HG02870 (cell line): ENCODE results near the gene GCLC.
"Not testable (repeated sequence)": the region's sequence is repeated elsewhere in the genome, so short reads cannot be mapped to it uniquely, and the experiment has no call there.

Experiments
- ATAC-seq: cut with Tn5 transposase; IDR thresholded peaks from one replicate; pipeline ENCODE4 v1.9.1; 2021; ENCODE audit warnings: mild to moderate bottlenecking, moderate library complexity; ENCODE audit not compliant: unreplicated experiment

The GCLC gene

GRCh38 chr6:53544470-53545308 is at the start of gene GCLC:
TSS of gene GCLC (minus strand) at chr6:53545101. CDS start at chr6:53544645, 456 bp downstream.
- ATAC-seq, result peak; percentile 53

DNA sequence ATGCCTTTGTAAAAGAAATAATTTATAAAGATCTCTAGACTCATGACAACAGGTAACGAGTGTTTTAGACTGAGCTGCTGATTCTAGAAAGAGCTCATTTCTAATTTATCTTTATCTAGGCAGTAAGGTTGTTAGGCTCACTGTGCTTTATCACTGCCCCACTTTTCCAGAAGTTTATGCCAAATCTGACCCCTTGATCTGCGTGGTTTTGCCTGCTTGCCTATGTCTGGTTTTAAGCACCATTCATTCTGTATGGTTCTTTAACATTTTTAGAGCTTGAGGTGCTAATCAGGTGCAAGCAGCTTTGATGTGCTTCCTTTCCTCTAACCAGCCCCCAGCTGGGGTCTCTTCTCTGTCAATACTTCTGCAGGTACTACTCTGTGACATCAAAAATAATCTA is 49.7 kb upstream of the GCLC start:
- no peak for ATAC-seq

- ATAC-seq, result no peak
Measured at GRCh38 chr6:53593001-53593488, 48.1 kb upstream of the GCLC start.

- no peak for ATAC-seq
Measured at GRCh38 chr6:53591873-53592272, 47.0 kb upstream of the GCLC start.

DNA sequence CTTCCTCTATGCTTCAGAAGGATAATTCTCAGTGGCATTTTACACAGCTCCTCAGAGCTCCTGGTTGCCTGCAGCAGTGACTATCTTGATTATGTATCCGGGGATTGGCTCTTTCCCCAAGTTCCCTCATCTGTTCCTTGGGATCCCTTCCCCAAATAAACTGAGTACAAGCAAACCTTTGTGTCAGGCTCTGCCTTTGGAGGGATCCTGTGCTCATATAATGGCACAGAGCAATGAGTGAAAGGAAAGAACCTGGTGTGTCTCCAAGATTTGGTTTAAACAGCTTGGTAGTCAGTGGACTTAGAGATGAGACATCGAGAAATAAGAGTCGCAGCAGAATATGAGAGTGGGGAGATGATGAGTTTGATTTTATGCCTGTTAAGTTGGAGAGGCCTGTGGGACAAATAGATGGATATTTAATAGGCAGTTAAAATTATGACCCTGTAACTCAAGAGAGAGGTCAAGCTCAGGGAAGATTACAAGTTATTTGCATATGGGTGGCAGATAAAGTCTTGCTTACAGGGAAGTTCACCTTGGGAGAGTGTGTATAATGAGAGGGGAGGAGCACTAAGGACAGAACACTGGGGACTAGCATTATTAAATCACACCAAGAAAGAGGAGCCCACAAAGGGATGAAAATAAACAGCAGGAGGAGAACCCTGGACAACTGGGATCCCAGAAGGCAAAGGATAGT is 44.1 kb upstream of the GCLC start:
- ATAC-seq, result no peak

DNA sequence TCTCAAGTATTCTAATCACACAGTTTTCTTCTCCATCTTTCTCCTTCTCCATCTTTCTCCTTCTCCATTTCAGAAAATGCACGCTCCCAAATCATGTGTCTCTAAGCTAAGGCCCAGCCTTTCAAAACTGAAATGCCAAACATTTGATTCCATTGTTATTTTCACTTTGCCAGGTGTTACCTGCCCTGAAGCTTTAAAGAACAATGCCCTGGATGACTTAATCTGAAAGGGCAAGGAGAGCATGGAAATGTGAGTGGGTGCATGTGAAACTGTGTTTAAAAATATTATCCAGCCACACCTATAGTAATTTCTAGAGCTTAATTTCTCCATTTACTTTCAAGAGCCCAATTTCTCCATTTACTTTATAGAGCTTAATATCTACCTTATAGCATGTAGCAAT is 42.4 kb upstream of the GCLC start:
- no peak for ATAC-seq

DNA sequence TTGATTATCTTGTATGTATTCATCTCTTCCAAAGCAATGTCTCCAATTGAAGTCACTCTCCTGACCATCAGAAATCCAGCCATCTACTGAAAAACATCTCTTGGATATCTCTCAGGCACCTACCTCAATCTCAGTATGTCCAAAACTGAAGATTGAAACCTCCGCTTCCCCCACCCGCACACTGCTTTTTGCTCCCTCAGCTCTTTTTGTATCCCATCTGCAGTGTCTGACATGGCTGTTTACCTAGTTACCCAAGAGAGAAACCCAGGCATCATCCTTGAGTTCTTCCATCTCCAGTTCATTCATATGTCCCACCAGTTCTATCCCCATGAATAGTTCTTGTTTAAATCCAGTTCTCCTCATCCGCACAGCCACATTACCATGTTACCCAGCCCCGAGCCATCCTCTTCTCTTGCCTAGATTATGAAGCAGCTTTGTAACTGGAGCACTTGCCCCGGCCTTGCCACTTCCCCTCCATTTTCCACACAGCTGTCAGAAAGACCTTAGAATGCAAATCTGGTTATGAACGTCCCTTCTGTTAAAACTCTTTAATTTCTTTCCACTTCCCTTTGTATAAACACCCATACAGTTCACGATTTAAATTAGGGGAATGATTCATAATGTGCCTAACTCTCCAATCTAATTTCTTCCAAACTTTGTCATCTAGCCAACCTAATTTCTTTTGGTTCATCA is 40.5 kb upstream of the GCLC start:
- no peak for ATAC-seq

GRCh38 chr6:53584726-53585125 is 39.8 kb upstream of the GCLC start:
- no peak for ATAC-seq

DNA sequence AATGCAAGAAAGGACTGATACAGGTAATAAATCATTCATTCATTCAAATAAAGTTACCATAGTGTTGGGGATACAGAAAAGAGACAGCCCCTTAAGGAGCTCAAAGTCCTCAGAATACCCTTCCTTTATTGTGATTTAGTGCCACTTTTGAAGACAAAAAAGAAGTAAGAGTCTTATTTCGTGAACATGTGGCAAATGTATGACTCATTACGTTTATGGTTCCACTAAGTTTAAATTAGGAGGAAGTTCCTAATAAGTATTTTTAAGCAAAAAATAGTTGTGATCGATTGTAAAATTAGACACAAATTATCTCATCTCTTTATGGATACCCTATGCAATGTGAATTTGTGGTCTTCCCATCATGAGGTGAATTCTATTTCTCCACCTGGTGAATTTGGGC is 38.5 kb upstream of the GCLC start:
- no peak for ATAC-seq

GRCh38 chr6:53582963-53583362 is 38.1 kb upstream of the GCLC start:
- ATAC-seq, result no peak

- ATAC-seq, result no peak
Measured at GRCh38 chr6:53581856-53582255, 37.0 kb upstream of the GCLC start.

GRCh38 chr6:53581173-53581773 is 36.4 kb upstream of the GCLC start:
- no peak for ATAC-seq

- no peak for ATAC-seq
Measured at GRCh38 chr6:53579338-53579737, 34.4 kb upstream of the GCLC start.

DNA sequence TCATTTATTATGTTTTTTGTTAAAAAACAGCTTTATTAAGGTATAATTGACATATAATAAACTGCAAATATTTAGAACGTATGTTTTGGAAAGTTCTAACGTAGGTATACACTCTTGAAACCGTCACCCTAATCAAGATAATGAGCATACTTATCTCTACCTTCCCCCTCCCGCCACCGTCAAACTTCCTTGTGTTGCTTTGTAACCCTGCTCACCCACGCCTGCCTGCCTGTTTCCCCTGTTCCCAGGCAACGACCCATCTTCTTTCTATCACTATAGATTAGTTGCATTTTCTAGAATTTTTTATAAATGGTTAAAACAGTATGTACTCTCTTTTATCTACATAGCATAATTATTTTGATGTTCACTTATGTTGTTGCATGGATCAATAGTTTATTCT is 33.5 kb upstream of the GCLC start:
- no peak for ATAC-seq

DNA sequence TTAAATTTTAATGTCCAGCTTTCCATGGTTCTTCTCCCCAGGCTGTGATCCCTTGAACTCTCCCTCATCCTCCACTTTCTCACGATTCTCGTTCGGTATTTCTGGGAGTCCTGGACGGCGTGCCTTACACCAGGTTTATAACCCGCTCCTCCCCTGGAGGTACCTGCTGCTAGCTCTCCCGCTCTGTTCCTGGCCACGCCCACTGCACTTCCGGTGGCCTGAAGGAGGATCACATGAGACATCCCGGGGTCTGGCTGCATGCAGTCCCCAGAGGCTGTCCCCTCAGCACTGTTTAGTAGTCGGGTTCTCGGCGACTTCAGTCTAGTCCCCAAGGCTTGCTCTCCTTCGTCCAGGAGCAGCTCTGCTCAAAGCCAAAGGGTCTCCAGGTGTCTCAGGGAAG is 28.4 kb upstream of the GCLC start:
- ATAC-seq, result no peak

- ATAC-seq, result not testable (repeated sequence)
Measured at GRCh38 chr6:53572379-53572778, 27.5 kb upstream of the GCLC start.

DNA sequence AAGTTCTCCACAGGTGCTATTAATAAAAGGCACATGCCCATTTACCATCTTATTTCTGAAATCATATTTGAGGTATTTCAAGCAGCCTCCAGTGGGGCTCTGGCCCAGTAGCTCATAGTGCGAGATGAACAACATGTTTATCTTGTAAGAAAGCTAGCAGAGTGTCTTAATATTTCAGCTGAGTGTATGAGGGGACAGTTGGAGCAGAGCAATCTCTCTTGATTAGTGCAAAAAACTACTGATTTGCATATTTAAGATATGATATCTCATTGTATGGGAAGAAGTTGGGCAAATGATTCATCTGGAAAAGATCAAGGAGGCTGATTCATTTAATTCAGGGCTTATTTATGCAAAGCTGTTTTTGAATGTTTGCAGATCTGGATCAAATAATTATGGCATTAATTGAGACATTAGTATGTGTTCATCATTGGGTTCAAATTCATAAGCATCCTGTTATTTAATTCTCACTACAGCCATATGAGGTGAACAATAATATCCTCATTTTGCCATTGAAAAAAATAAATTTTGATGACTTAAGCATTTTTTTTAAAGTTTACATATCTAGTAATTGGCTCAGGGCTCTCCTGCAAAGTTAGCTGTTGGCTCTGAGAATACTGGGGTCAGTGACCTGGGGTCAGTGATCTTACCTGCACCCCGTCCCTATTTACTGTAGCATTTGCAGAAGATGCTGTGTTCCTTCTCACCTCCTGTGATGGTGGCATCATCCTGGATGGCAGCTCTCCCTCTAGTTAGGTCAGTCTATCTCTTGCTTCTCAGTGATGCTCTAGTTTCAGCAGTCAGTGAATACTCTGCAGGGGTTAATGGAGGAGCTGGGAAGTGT is 24.1 kb upstream of the GCLC start:
- no peak for ATAC-seq

- no peak for ATAC-seq
Measured at GRCh38 chr6:53567701-53568100, 22.8 kb upstream of the GCLC start.

- no peak for ATAC-seq
Measured at GRCh38 chr6:53566755-53567154, 21.9 kb upstream of the GCLC start.

- ATAC-seq, result no peak
Measured at GRCh38 chr6:53565886-53566285, 21.0 kb upstream of the GCLC start.
